Karpas-422 (cell line): ENCODE data around the gene MRPS18A. TPM values are rescaled to one million over a fixed set of nuclear protein-coding genes. Genes with fewer than 3 reads are reported as not detected.

Source experiments
- DNase-seq: peaks from one replicate; pipeline ENCODE4 v3.0.0-alpha.2; 2015
- H2AFZ ChIP-seq: fragments of 200-600 bp; sonication (generic); 2 replicates; pipeline ENCODE4 v1.6.1; 2014; ENCODE audit warnings: antibody characterized with exemption, low read length, mixed read lengths
- H3K27ac ChIP-seq: fragments of 200-600 bp; sonication (generic); 2 replicates; pipeline ENCODE4 v1.5.1; 2014; ENCODE audit warnings: mild to moderate bottlenecking, low read length, moderate library complexity
- H3K27me3 ChIP-seq: fragments of 200-600 bp; sonication (generic); 2 replicates; pipeline ENCODE4 v1.6.1; 2014; ENCODE audit warnings: low read length, mixed read lengths
- H3K36me3 ChIP-seq: fragments of 200-600 bp; sonication (generic); 2 replicates; pipeline ENCODE4 v1.6.1; 2014; ENCODE audit warnings: low read length, mixed read lengths; ENCODE audit not compliant: insufficient read depth
- H3K4me1 ChIP-seq: fragments of 200-600 bp; sonication (generic); 2 replicates; pipeline ENCODE4 v1.6.1; 2014; ENCODE audit warnings: mild to moderate bottlenecking, low read length, mixed read lengths
- H3K4me2 ChIP-seq: fragments of 200-600 bp; sonication (generic); 2 replicates; pipeline ENCODE4 v1.6.1; 2014; ENCODE audit warnings: low read length, low read depth, mild to moderate bottlenecking; ENCODE audit not compliant: poor library complexity, severe bottlenecking
- H3K4me3 ChIP-seq: fragments of 200-600 bp; sonication (generic); 2 replicates; pipeline ENCODE4 v1.5.1; 2014; ENCODE audit warnings: mild to moderate bottlenecking, antibody characterized with exemption, low read length, mixed read lengths
- H3K79me2 ChIP-seq: fragments of 200-600 bp; sonication (generic); 2 replicates; pipeline ENCODE4 v1.6.1; 2014; ENCODE audit warnings: mild to moderate bottlenecking, low read length, mixed read lengths
- H3K9ac ChIP-seq: fragments of 200-600 bp; sonication (generic); 2 replicates; pipeline ENCODE4 v1.6.0; 2014; ENCODE audit warnings: low read length
- H3K9me2 ChIP-seq: fragments of 200-600 bp; sonication (generic), shearing (Covaris generic); replicated peaks from 2 replicates; pipeline ENCODE4 v1.6.0; 2014; ENCODE audit warnings: mild to moderate bottlenecking, low read length, moderate library complexity; ENCODE audit not compliant: insufficient read depth
- H3K9me3 ChIP-seq: fragments of 300-700, 200-600 bp; sonication (generic); 2 replicates; pipeline ENCODE4 v1.6.1; 2014; ENCODE audit warnings: low read length, mixed read lengths
- H4K20me1 ChIP-seq: fragments of 200-600 bp; sonication (generic); 2 replicates; pipeline ENCODE4 v1.6.1; 2014; ENCODE audit warnings: mild to moderate bottlenecking, antibody characterized with exemption, low read length, low read depth; ENCODE audit not compliant: insufficient read depth
- total RNA-seq: library from RNA; depleted of rRNA; stranded (reverse); fragments of >200 nt; shearing (Covaris generic); gene quantifications from 2 replicates; pipeline ENCODE4 v1.2.3, GENCODE V29; 2014; ENCODE audit warnings: low replicate concordance

The MRPS18A gene
- total RNA-seq, 1 experiment from 2014 or later: 53.2 TPM

GRCh38 chr6:43699564-43700186, 12.1 kb upstream of the MRPS18A start:
- Histone ChIP-seq H3K4me1 (peaks cover 26% of the 10 kb centered on the region), H3K79me2 (no peaks in the 10 kb centered on the region), H3K4me2 (no peak overlapping the region), H2AFZ (no peak overlapping the region), H4K20me1 (peaks cover 10% of the 10 kb centered on the region; the same call in 1 of the 2 replicates), H3K9ac (no peak overlapping the region), H3K9me2 (no peaks in the 10 kb centered on the region), H3K27me3 (no peaks in the 10 kb centered on the region), H3K9me3 (no peaks in the 10 kb centered on the region), H3K4me3 (no peak overlapping the region), H3K36me3 (no peaks in the 10 kb centered on the region), H3K27ac (no peak overlapping the region)
- DNase-seq: no peak

GRCh38 chr6:43698584-43699349, 11.2 kb upstream of the MRPS18A start:
- Histone ChIP-seq H3K36me3 (no peaks in the 10 kb centered on the region), H3K27me3 (no peaks in the 10 kb centered on the region), H2AFZ (no peak overlapping the region)

GRCh38 chr6:43697421-43697820, 9.8 kb upstream of the MRPS18A start:
- Histone ChIP-seq H4K20me1 (no peaks in the 10 kb centered on the region), H3K4me1 (peaks cover 3% of the 10 kb centered on the region), H3K27me3 (no peaks in the 10 kb centered on the region), H3K4me2 (no peak overlapping the region), H3K9ac (no peak overlapping the region), H3K36me3 (no peaks in the 10 kb centered on the region), H3K9me2 (no peaks in the 10 kb centered on the region), H3K79me2 (no peaks in the 10 kb centered on the region), H3K27ac (no peak overlapping the region), H3K9me3 (no peaks in the 10 kb centered on the region), H3K4me3 (no peak overlapping the region), H2AFZ (no peak overlapping the region)
- DNase-seq: no peak

More at GRCh38 chr6:43698584-43699349, 11.2 kb upstream of the MRPS18A start:
- Histone ChIP-seq H3K4me2 (no peak overlapping the region), H3K4me3 (no peak overlapping the region), H3K9me2 (no peaks in the 10 kb centered on the region), H3K9me3 (no peaks in the 10 kb centered on the region), H3K9ac (no peak overlapping the region), H3K27ac (no peak overlapping the region), H4K20me1 (peaks cover 9% of the 10 kb centered on the region; the same call in 1 of the 2 replicates), H3K4me1 (peaks cover 17% of the 10 kb centered on the region), H3K79me2 (no peaks in the 10 kb centered on the region)
- no peak for DNase-seq

- DNase-seq: no peak
- Histone ChIP-seq H3K4me1 (no peaks in the 10 kb centered on the region), H3K27ac (no peak overlapping the region), H3K27me3 (no peaks in the 10 kb centered on the region), H3K9me3 (no peaks in the 10 kb centered on the region), H4K20me1 (no peaks in the 10 kb centered on the region), H3K36me3 (no peaks in the 10 kb centered on the region), H3K4me3 (no peak overlapping the region), H3K9ac (no peak overlapping the region), H3K9me2 (no peaks in the 10 kb centered on the region), H2AFZ (no peak overlapping the region), H3K4me2 (no peak overlapping the region), H3K79me2 (no peaks in the 10 kb centered on the region)
Observed at GRCh38 chr6:43695967-43696291, 8.3 kb upstream of the MRPS18A start.

- Histone ChIP-seq H3K9me2 (no peaks in the 10 kb centered on the region), H3K4me3 (no peak overlapping the region), H3K9ac (no peak overlapping the region), H3K79me2 (no peaks in the 10 kb centered on the region), H3K4me1 (no peaks in the 10 kb centered on the region), H3K27ac (no peak overlapping the region), H2AFZ (no peak overlapping the region), H3K36me3 (no peaks in the 10 kb centered on the region), H3K4me2 (no peak overlapping the region), H4K20me1 (no peaks in the 10 kb centered on the region), H3K27me3 (no peaks in the 10 kb centered on the region), H3K9me3 (no peaks in the 10 kb centered on the region)
- DNase-seq: no peak
Observed at GRCh38 chr6:43695215-43695966, 7.8 kb upstream of the MRPS18A start.

- Histone ChIP-seq H3K27ac (no peak overlapping the region), H3K4me2 (no peak overlapping the region), H3K36me3 (no peaks in the 10 kb centered on the region), H3K27me3 (no peaks in the 10 kb centered on the region), H3K4me1 (peaks cover 33% of the 10 kb centered on the region), H3K4me3 (no peak overlapping the region), H3K9ac (no peak overlapping the region), H3K79me2 (peaks cover 30% of the 10 kb centered on the region), H3K9me2 (no peaks in the 10 kb centered on the region), H4K20me1 (0 out of 2 replicates have a peak, but pooled peaks cover 13% of the 10 kb centered on the region), H3K9me3 (no peaks in the 10 kb centered on the region), H2AFZ (no peak overlapping the region)
- no peak for DNase-seq
Observed at GRCh38 chr6:43689421-43689820, 1.8 kb upstream of the MRPS18A start.

GRCh38 chr6:43687079-43687436, 533 bp downstream of the MRPS18A start:
- no peaks in the 10 kb centered on the region for H3K9me3 ChIP-seq
- H2AFZ ChIP-seq: peak overlapping the region; percentile 82; the same call in 1 of the 2 replicates
- DNase-seq: no peak
- peaks cover 49% of the 10 kb centered on the region for H3K4me1 ChIP-seq
- H3K9me2 ChIP-seq: no peaks in the 10 kb centered on the region
- peaks cover 9% of the 10 kb centered on the region; the same call in 1 of the 2 replicates for H3K36me3 ChIP-seq
- peak overlapping the region; percentile 80 for H3K9ac ChIP-seq
- H3K79me2 ChIP-seq: peaks cover 54% of the 10 kb centered on the region
- peak overlapping the region; percentile 98 for H3K4me2 ChIP-seq
- peak overlapping the region; percentile 37; the same call in 1 of the 2 replicates for H3K27ac ChIP-seq
- no peaks in the 10 kb centered on the region for H3K27me3 ChIP-seq
- peak overlapping the region; percentile 83 for H3K4me3 ChIP-seq
- peaks cover 28% of the 10 kb centered on the region; the same call in 1 of the 2 replicates for H4K20me1 ChIP-seq
